Dendritic cell treated with granulocyte-macrophage colony-stimulating factor and Interleukin-4, amounts not matched to agents 40 ng/mL and 50 ng/mL, for 4 days (primary cell): ENCODE measurements around the gene HIVEP2.

Experiments used
- H3K27ac Mint-ChIP-seq: one replicate; pipeline ENCODE4 v1.8.0; 2022; ENCODE audit warnings: mild to moderate bottlenecking, mixed read lengths
- H3K27me3 Mint-ChIP-seq: one replicate; pipeline ENCODE4 v1.8.0; 2022; ENCODE audit warnings: mild to moderate bottlenecking, mixed read lengths
- H3K36me3 Mint-ChIP-seq: one replicate; pipeline ENCODE4 v1.8.0; 2022; ENCODE audit warnings: low read depth, mixed read lengths
- H3K4me1 Mint-ChIP-seq: one replicate; pipeline ENCODE4 v1.8.0; 2022; ENCODE audit warnings: low read depth, mixed read lengths
- H3K4me3 Mint-ChIP-seq: one replicate; pipeline ENCODE4 v1.8.0; 2022; ENCODE audit warnings: mild to moderate bottlenecking, moderate library complexity, mixed read lengths
- H3K9me3 Mint-ChIP-seq: one replicate; pipeline ENCODE4 v1.8.0; 2022; ENCODE audit warnings: mixed read lengths
- intact Hi-C: fragments of 100-400 bp; cut with micrococcal nuclease; formaldehyde crosslinking; loops from one replicate; pipeline ENCODE4 v1.15.0; 2022

Gene HIVEP2

GRCh38 chr6:142903812-142904211 lies 41.2 kb downstream of the HIVEP2 start:
- Mint-ChIP-seq H3K9me3 (no peaks in the 10 kb centered on the region), H3K27ac (no peak overlapping the region), H3K4me3 (no peak overlapping the region), H3K4me1 (peaks cover 7% of the 10 kb centered on the region), H3K36me3 (no peaks in the 10 kb centered on the region), H3K27me3 (no peaks in the 10 kb centered on the region)
- intact Hi-C loops, result no loop called here

- H3K36me3 Mint-ChIP-seq, result no peaks in the 10 kb centered on the region
- intact Hi-C loops, result no loop called here
- H3K4me1 Mint-ChIP-seq, result peaks cover 7% of the 10 kb centered on the region
- H3K4me3 Mint-ChIP-seq, result no peak overlapping the region
- no peaks in the 10 kb centered on the region for H3K27me3 Mint-ChIP-seq
- no peaks in the 10 kb centered on the region for H3K9me3 Mint-ChIP-seq
- peak overlapping the region; percentile 39 for H3K27ac Mint-ChIP-seq
Observed at GRCh38 chr6:142902636-142903053, 42.3 kb downstream of the HIVEP2 start.

GRCh38 chr6:142901611-142902010 lies 43.4 kb downstream of the HIVEP2 start:
- intact Hi-C loops, result no loop called here
- H3K4me3 Mint-ChIP-seq, result no peak overlapping the region
- H3K4me1 Mint-ChIP-seq, result peaks cover 7% of the 10 kb centered on the region
- H3K27me3 Mint-ChIP-seq, result no peaks in the 10 kb centered on the region
- no peaks in the 10 kb centered on the region for H3K36me3 Mint-ChIP-seq
- H3K27ac Mint-ChIP-seq, result no peak overlapping the region
- no peaks in the 10 kb centered on the region for H3K9me3 Mint-ChIP-seq

- Mint-ChIP-seq H3K4me1 (peaks cover 13% of the 10 kb centered on the region), H3K27me3 (no peaks in the 10 kb centered on the region), H3K9me3 (no peaks in the 10 kb centered on the region), H3K27ac (no peak overlapping the region), H3K36me3 (no peaks in the 10 kb centered on the region), H3K4me3 (no peak overlapping the region)
- intact Hi-C loops, result no loop called here
Observed at GRCh38 chr6:142900227-142900971, 44.6 kb downstream of the HIVEP2 start.

- no peak overlapping the region for H3K4me3 Mint-ChIP-seq
- H3K4me1 Mint-ChIP-seq, result peaks cover 13% of the 10 kb centered on the region
- intact Hi-C loops, result no loop called here
- no peaks in the 10 kb centered on the region for H3K9me3 Mint-ChIP-seq
- no peaks in the 10 kb centered on the region for H3K27me3 Mint-ChIP-seq
- no peak overlapping the region for H3K27ac Mint-ChIP-seq
- no peaks in the 10 kb centered on the region for H3K36me3 Mint-ChIP-seq
Observed at GRCh38 chr6:142898927-142899895, 45.8 kb downstream of the HIVEP2 start.

- no peaks in the 10 kb centered on the region for H3K27me3 Mint-ChIP-seq
- H3K4me3 Mint-ChIP-seq, result no peak overlapping the region
- intact Hi-C loops, result no loop called here
- H3K9me3 Mint-ChIP-seq, result no peaks in the 10 kb centered on the region
- H3K36me3 Mint-ChIP-seq, result no peaks in the 10 kb centered on the region
- H3K4me1 Mint-ChIP-seq, result peaks cover 8% of the 10 kb centered on the region
- H3K27ac Mint-ChIP-seq, result no peak overlapping the region
Observed at GRCh38 chr6:142897659-142898058, 47.3 kb downstream of the HIVEP2 start.

- no peaks in the 10 kb centered on the region for H3K27me3 Mint-ChIP-seq
- intact Hi-C loops, result no loop called here
Observed at GRCh38 chr6:142896732-142897131, 48.2 kb downstream of the HIVEP2 start.

GRCh38 chr6:142893088-142893487 lies 51.9 kb downstream of the HIVEP2 start:
- intact Hi-C loops, result no loop called here
- Mint-ChIP-seq H3K4me3 (no peak overlapping the region), H3K9me3 (no peaks in the 10 kb centered on the region), H3K4me1 (peaks cover 6% of the 10 kb centered on the region), H3K27ac (no peak overlapping the region), H3K27me3 (no peaks in the 10 kb centered on the region), H3K36me3 (no peaks in the 10 kb centered on the region)

More at GRCh38 chr6:142896732-142897131, 48.2 kb downstream of the HIVEP2 start:
- H3K4me1 Mint-ChIP-seq, result peaks cover 6% of the 10 kb centered on the region
- H3K9me3 Mint-ChIP-seq, result no peaks in the 10 kb centered on the region
- no peaks in the 10 kb centered on the region for H3K36me3 Mint-ChIP-seq
- no peak overlapping the region for H3K4me3 Mint-ChIP-seq
- H3K27ac Mint-ChIP-seq, result no peak overlapping the region

GRCh38 chr6:142892254-142893021 lies 52.5 kb downstream of the HIVEP2 start:
- Mint-ChIP-seq H3K27ac (no peak overlapping the region), H3K4me3 (no peak overlapping the region), H3K27me3 (no peaks in the 10 kb centered on the region), H3K4me1 (peaks cover 6% of the 10 kb centered on the region), H3K36me3 (no peaks in the 10 kb centered on the region), H3K9me3 (no peaks in the 10 kb centered on the region)
- intact Hi-C loops, result no loop called here

- no peak overlapping the region for H3K27ac Mint-ChIP-seq
Observed at GRCh38 chr6:142891454-142891853, 53.5 kb downstream of the HIVEP2 start.

GRCh38 chr6:142888456-142888855 lies 56.5 kb downstream of the HIVEP2 start:
- intact Hi-C loops, result no loop called here
- Mint-ChIP-seq H3K4me1 (peaks cover 23% of the 10 kb centered on the region), H3K4me3 (no peak overlapping the region), H3K27me3 (peaks cover 2% of the 10 kb centered on the region), H3K27ac (no peak overlapping the region), H3K36me3 (no peaks in the 10 kb centered on the region), H3K9me3 (no peaks in the 10 kb centered on the region)

More at GRCh38 chr6:142891454-142891853, 53.5 kb downstream of the HIVEP2 start:
- no peaks in the 10 kb centered on the region for H3K36me3 Mint-ChIP-seq
- no peak overlapping the region for H3K4me3 Mint-ChIP-seq
- H3K9me3 Mint-ChIP-seq, result no peaks in the 10 kb centered on the region
- H3K4me1 Mint-ChIP-seq, result peaks cover 11% of the 10 kb centered on the region
- intact Hi-C loops, result no loop called here
- no peaks in the 10 kb centered on the region for H3K27me3 Mint-ChIP-seq

- Mint-ChIP-seq H3K36me3 (no peaks in the 10 kb centered on the region), H3K9me3 (no peaks in the 10 kb centered on the region), H3K4me3 (no peak overlapping the region), H3K27ac (no peak overlapping the region), H3K4me1 (peaks cover 23% of the 10 kb centered on the region), H3K27me3 (peaks cover 2% of the 10 kb centered on the region)
- intact Hi-C loops, result no loop called here
Observed at GRCh38 chr6:142887517-142887916, 57.5 kb downstream of the HIVEP2 start.

GRCh38 chr6:142886431-142887170 lies 58.4 kb downstream of the HIVEP2 start:
- H3K36me3 Mint-ChIP-seq, result no peaks in the 10 kb centered on the region
- H3K4me3 Mint-ChIP-seq, result no peak overlapping the region
- peaks cover 2% of the 10 kb centered on the region for H3K27me3 Mint-ChIP-seq
- no peak overlapping the region for H3K27ac Mint-ChIP-seq
- H3K9me3 Mint-ChIP-seq, result no peaks in the 10 kb centered on the region
- H3K4me1 Mint-ChIP-seq, result peaks cover 23% of the 10 kb centered on the region
- intact Hi-C loops, result no loop called here
